PC-9 (cell line): ENCODE data around the gene SEZ6L. TPM values are rescaled to one million over a fixed set of nuclear protein-coding genes. Genes with fewer than 3 reads are reported as not detected.

ENCODE experiments used
- BruUV-seq: library from RNA; stranded (reverse); fragments of 400-500 nt; replicated peaks from 2 replicates; lab custom pipeline; 2021; lab: Mats Ljungman, UMichigan
- CTCF ChIA-PET: fragments of 300-600 bp; sonication (Branson Sonifier 250); formaldehyde crosslinking; loops from one replicate; lab custom pipeline; 2022; ENCODE audit warnings: antibody characterized with exemption; lab: Charles Lee
- POLR2A ChIA-PET: fragments of 300-600 bp; sonication (Branson Sonifier 250); formaldehyde crosslinking; loops from one replicate; lab custom pipeline; 2022; ENCODE audit warnings: antibody characterized with exemption; ENCODE audit not compliant: unreplicated experiment; lab: Charles Lee
- DNase-seq, 2 experiments: peaks; one replicate each; pipeline versions ENCODE4 v3.0.0 to v3.0.0-alpha.2; 2015 to 2022; ENCODE audit warnings: mixed read lengths in 1 of 2
- H2AFZ ChIP-seq: fragments of 200-600 bp; sonication (generic); 2 replicates; pipeline ENCODE4 v1.8.1; 2017; ENCODE audit warnings: antibody characterized with exemption
- H3F3A ChIP-seq: fragments of 200-600 bp; sonication (generic); 2 replicates; pipeline ENCODE4 v1.8.1; 2017; ENCODE audit warnings: antibody characterized with exemption, mild to moderate bottlenecking, low read depth; ENCODE audit not compliant: insufficient read depth
- H3K27ac ChIP-seq: fragments of 200-600 bp; sonication (generic); 2 replicates; pipeline ENCODE4 v1.6.1; 2016; ENCODE audit warnings: mixed run types
- H3K27me3 ChIP-seq: fragments of 200-600 bp; sonication (generic); 2 replicates; pipeline ENCODE4 v1.6.1; 2016; ENCODE audit warnings: low read depth, mixed run types; ENCODE audit not compliant: insufficient read depth
- H3K36me3 ChIP-seq: fragments of 200-600 bp; sonication (generic); 2 replicates; pipeline ENCODE4 v1.6.1; 2016; ENCODE audit warnings: low read depth, mixed run types
- H3K4me1 ChIP-seq: fragments of 200-600 bp; sonication (generic); replicated peaks from 2 replicates; pipeline ENCODE4 v1.6.1; 2016; ENCODE audit warnings: mixed run types; ENCODE audit not compliant: insufficient read depth
- H3K4me2 ChIP-seq: fragments of 200-600 bp; sonication (generic); 2 replicates; pipeline ENCODE4 v1.6.1; 2017; ENCODE audit warnings: mixed run types
- H3K4me3 ChIP-seq: fragments of 200-600 bp; sonication (generic); 2 replicates; pipeline ENCODE4 v1.6.1; 2016; ENCODE audit warnings: mixed run types
- H3K79me2 ChIP-seq: fragments of 200-600 bp; sonication (generic); 2 replicates; pipeline ENCODE4 v1.6.1; 2017; ENCODE audit warnings: low read depth, mixed run types
- H3K9me2 ChIP-seq: fragments of 200-600 bp; sonication (generic); 2 replicates; pipeline ENCODE4 v1.8.1; 2017; ENCODE audit warnings: mild to moderate bottlenecking; ENCODE audit not compliant: insufficient read depth
- H3K9me3 ChIP-seq: fragments of 200-600 bp; sonication (generic); 2 replicates; pipeline ENCODE4 v1.8.1; 2016; ENCODE audit warnings: low read depth; ENCODE audit not compliant: insufficient read depth
- H4K20me1 ChIP-seq: fragments of 200-600 bp; sonication (generic); 2 replicates; pipeline ENCODE4 v1.8.1; 2017; ENCODE audit not compliant: insufficient read depth
- EZH2 ChIP-seq: fragments of 200-600 bp; sonication (generic); IDR thresholded peaks from 2 replicates; pipeline ENCODE4 v1.8.0; 2017; ENCODE audit warnings: antibody characterized with exemption, low read depth
- intact Hi-C: fragments of 100-400 bp; cut with micrococcal nuclease; formaldehyde crosslinking; loops from one replicate; pipeline ENCODE4 v1.10.0; 2022; ENCODE audit not compliant: unreplicated experiment
- total RNA-seq: library from RNA; stranded (reverse); gene quantifications from 2 replicates; pipeline ENCODE4 v1.2.3, GENCODE V29; 2021
- TF ChIP-seq, protein P1 (sequence below): fragments of 200-600 bp; sonication (generic); conservative IDR thresholded peaks from 2 replicates; pipeline ENCODE4 v1.6.1; 2017; ENCODE audit warnings: mixed run types, antibody characterized with exemption, mild to moderate bottlenecking, moderate library complexity

The SEZ6L gene
- total RNA-seq, 1 experiment from 2014 or later = not detected

GRCh38 chr22:26199665-26200064 is 30.4 kb downstream of the SEZ6L start:
- no peaks in the 10 kb centered on the region for H3K4me1 ChIP-seq
- no peak overlapping the region for H3K27ac ChIP-seq
- H3K9me3 ChIP-seq = no peaks in the 10 kb centered on the region
- H3K79me2 ChIP-seq = no peaks in the 10 kb centered on the region
- no peak for DNase-seq
- TF ChIP-seq, protein P1, sequence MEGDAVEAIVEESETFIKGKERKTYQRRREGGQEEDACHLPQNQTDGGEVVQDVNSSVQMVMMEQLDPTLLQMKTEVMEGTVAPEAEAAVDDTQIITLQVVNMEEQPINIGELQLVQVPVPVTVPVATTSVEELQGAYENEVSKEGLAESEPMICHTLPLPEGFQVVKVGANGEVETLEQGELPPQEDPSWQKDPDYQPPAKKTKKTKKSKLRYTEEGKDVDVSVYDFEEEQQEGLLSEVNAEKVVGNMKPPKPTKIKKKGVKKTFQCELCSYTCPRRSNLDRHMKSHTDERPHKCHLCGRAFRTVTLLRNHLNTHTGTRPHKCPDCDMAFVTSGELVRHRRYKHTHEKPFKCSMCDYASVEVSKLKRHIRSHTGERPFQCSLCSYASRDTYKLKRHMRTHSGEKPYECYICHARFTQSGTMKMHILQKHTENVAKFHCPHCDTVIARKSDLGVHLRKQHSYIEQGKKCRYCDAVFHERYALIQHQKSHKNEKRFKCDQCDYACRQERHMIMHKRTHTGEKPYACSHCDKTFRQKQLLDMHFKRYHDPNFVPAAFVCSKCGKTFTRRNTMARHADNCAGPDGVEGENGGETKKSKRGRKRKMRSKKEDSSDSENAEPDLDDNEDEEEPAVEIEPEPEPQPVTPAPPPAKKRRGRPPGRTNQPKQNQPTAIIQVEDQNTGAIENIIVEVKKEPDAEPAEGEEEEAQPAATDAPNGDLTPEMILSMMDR = no peak
- no peak for TF ChIP-seq EZH2
- H3F3A ChIP-seq = no peaks in the 10 kb centered on the region
- intact Hi-C loops = no loop called here
- no peak overlapping the region for H3K4me3 ChIP-seq
- H3K27me3 ChIP-seq = peaks cover 4% of the 10 kb centered on the region; the same call in 1 of the 2 replicates
- no peaks in the 10 kb centered on the region for H3K9me2 ChIP-seq
- H3K4me2 ChIP-seq = no peak overlapping the region
- POLR2A ChIA-PET = no interaction called here
- BruUV-seq = no TSS peak
- H3K36me3 ChIP-seq = no peaks in the 10 kb centered on the region
- CTCF ChIA-PET = no interaction called here
- no peak overlapping the region for H2AFZ ChIP-seq
- no peaks in the 10 kb centered on the region; the same call in 1 of the 2 replicates for H4K20me1 ChIP-seq

GRCh38 chr22:26202280-26202924 is 33.1 kb downstream of the SEZ6L start:
- H2AFZ ChIP-seq = no peak overlapping the region
- intact Hi-C loops = no loop called here
- H4K20me1 ChIP-seq = no peaks in the 10 kb centered on the region
- no peaks in the 10 kb centered on the region for H3K4me1 ChIP-seq
- BruUV-seq = no TSS peak
- no peaks in the 10 kb centered on the region for H3K9me3 ChIP-seq
- H3K27ac ChIP-seq = no peak overlapping the region
- no peak for DNase-seq
- H3K79me2 ChIP-seq = no peaks in the 10 kb centered on the region
- no peaks in the 10 kb centered on the region for H3K9me2 ChIP-seq
- ChIA-PET POLR2A (no interaction called here), CTCF (no interaction called here)
- peaks cover 4% of the 10 kb centered on the region; the same call in 1 of the 2 replicates for H3K27me3 ChIP-seq
- H3K4me3 ChIP-seq = no peak overlapping the region
- H3K36me3 ChIP-seq = no peaks in the 10 kb centered on the region
- H3K4me2 ChIP-seq = no peak overlapping the region
- H3F3A ChIP-seq = no peaks in the 10 kb centered on the region
- TF ChIP-seq, protein P1 = no peak
- TF ChIP-seq EZH2 = no peak

DNA sequence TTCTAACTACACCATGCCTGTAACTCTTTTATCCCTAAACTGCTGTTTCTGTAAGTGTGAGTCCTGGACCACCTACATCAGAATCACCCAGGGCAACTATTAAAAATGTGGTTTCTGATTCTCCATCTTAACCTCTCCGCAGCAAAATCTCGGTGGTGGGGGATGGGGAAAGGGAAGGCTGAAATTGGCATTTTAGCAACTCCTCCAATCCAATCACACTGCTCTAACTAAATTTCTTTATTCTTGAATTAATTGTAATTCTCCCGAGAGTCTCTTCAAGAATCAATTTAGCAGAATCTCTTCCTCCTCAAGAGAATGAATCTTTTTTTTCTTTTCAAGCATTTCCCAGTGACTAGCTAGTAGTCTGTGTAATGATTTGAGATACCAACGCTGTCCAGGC is 36.2 kb downstream of the SEZ6L start:
- BruUV-seq = no TSS peak
- CTCF ChIA-PET = no interaction called here

More for the DNA sequence above, 36.2 kb downstream of the SEZ6L start:
- no peaks in the 10 kb centered on the region for H3K36me3 ChIP-seq
- POLR2A ChIA-PET = no interaction called here
- no peaks in the 10 kb centered on the region for H3K9me2 ChIP-seq
- H2AFZ ChIP-seq = no peak overlapping the region
- no peaks in the 10 kb centered on the region for H3K4me1 ChIP-seq
- H3K4me3 ChIP-seq = no peak overlapping the region
- no peak overlapping the region for H3K4me2 ChIP-seq
- DNase-seq = no peak
- H3K79me2 ChIP-seq = no peaks in the 10 kb centered on the region
- no peaks in the 10 kb centered on the region for H3F3A ChIP-seq
- H4K20me1 ChIP-seq = no peaks in the 10 kb centered on the region; the same call in 1 of the 2 replicates
- H3K9me3 ChIP-seq = no peaks in the 10 kb centered on the region
- H3K27ac ChIP-seq = no peak overlapping the region
- H3K27me3 ChIP-seq = peaks cover 4% of the 10 kb centered on the region
- TF ChIP-seq, protein P1 = no peak
- no peak for TF ChIP-seq EZH2
- intact Hi-C loops = no loop called here
